SK-N-SH (cell line): ENCODE measurements around the gene OTUD6A. TPM values are rescaled to one million over a fixed set of nuclear protein-coding genes. Genes with fewer than 3 reads are reported as not detected.

Source experiments
- CTCF ChIA-PET: fragments of 300-600, 350-600 bp; formaldehyde crosslinking; extraction: SDS; loops from one replicate; lab custom pipeline; 2021; lab: Yijun Ruan, JAX
- POLR2A ChIA-PET: fragments of 350-600 bp; sonication (Branson Sonifier 250); formaldehyde crosslinking; extraction: SDS; loops from one replicate; lab custom pipeline; 2020; ENCODE audit warnings: antibody characterized with exemption, inconsistent platforms; lab: Yijun Ruan, JAX
- DNase-seq: peaks from one replicate; pipeline ENCODE4 v3.0.0; 2012
- H2AFZ ChIP-seq: fragments of 200-600 bp; sonication (generic); 2 replicates; pipeline ENCODE4 v1.8.1; 2016; ENCODE audit warnings: antibody characterized with exemption, mild to moderate bottlenecking, low read depth
- H3F3A ChIP-seq: fragments of 200-600 bp; sonication (generic); replicated peaks from 2 replicates; pipeline ENCODE3; 2016; ENCODE audit warnings: antibody characterized with exemption, mild to moderate bottlenecking; ENCODE audit not compliant: insufficient read depth
- H3K27ac ChIP-seq, 2 experiments: fragments of 200-500 bp in 1 of 2; fragments of 200-600 bp in 1 of 2; sonication (Bioruptor generic) in 1 of 2; sonication (generic), shearing (Covaris generic) in 1 of 2; 2 replicates each; pipeline versions ENCODE4 v1.5.1 to v1.6.1; 2014 to 2016; ENCODE audit warnings: low read depth in 2 of 2, inconsistent platforms in 1 of 2, low read length in 1 of 2, mild to moderate bottlenecking in 1 of 2, mixed read lengths in 1 of 2
- H3K27me3 ChIP-seq: fragments of 200-600 bp; sonication (generic), shearing (Covaris generic); 2 replicates; pipeline ENCODE4 v1.6.1; 2016; ENCODE audit warnings: mixed run types; ENCODE audit not compliant: insufficient read depth
- H3K36me3 ChIP-seq, 2 experiments: fragments of 200-500 bp in 1 of 2; fragments of 200-600 bp in 1 of 2; sonication (Bioruptor generic) in 1 of 2; sonication (generic) in 1 of 2; replicated peaks in 1 of 2; 2 replicates each; pipeline versions ENCODE3 to v1.5.1; 2014 to 2016; ENCODE audit warnings: low read length in 1 of 2, mild to moderate bottlenecking in 1 of 2; ENCODE audit not compliant: insufficient read depth in 2 of 2, control insufficient read depth in 1 of 2
- H3K4me1 ChIP-seq, 2 experiments: fragments of 200-500 bp in 1 of 2; fragments of 200-600 bp in 1 of 2; sonication (Bioruptor generic) in 1 of 2; sonication (generic), shearing (Covaris generic) in 1 of 2; 2 replicates each; pipeline versions ENCODE4 v1.5.1 to v1.6.1; 2014 to 2016; ENCODE audit warnings: low read depth in 1 of 2, low read length in 1 of 2, mixed run types in 1 of 2; ENCODE audit not compliant: insufficient read depth in 2 of 2, control insufficient read depth in 1 of 2
- H3K4me2 ChIP-seq: fragments of 200-600 bp; sonication (generic), shearing (Covaris generic); 2 replicates; pipeline ENCODE4 v1.6.1; 2017; ENCODE audit warnings: mixed run types
- H3K4me3 ChIP-seq, 2 experiments: fragments of 200-500 bp in 1 of 2; fragments of 200-600 bp in 1 of 2; sonication (Bioruptor generic) in 1 of 2; sonication (generic), shearing (Covaris generic) in 1 of 2; 2 replicates each; pipeline versions ENCODE4 v1.5.1 to v1.8.1; 2014 to 2016; ENCODE audit warnings: low read depth in 2 of 2, inconsistent platforms in 1 of 2, low read length in 1 of 2, mild to moderate bottlenecking in 1 of 2, mixed read lengths in 1 of 2, moderate library complexity in 1 of 2
- H3K79me2 ChIP-seq: fragments of 200-600 bp; sonication (generic); 2 replicates; pipeline ENCODE4 v1.8.1; 2017; ENCODE audit warnings: mild to moderate bottlenecking; ENCODE audit not compliant: insufficient read depth
- H3K9ac ChIP-seq: fragments of 200-600 bp; sonication (generic); 2 replicates; pipeline ENCODE4 v1.6.1; 2017; ENCODE audit warnings: mixed run types
- H3K9me2 ChIP-seq: fragments of 200-600 bp; sonication (generic); 2 replicates; pipeline ENCODE4 v1.6.1; 2017; ENCODE audit warnings: mixed run types
- H3K9me3 ChIP-seq: fragments of 200-600 bp; sonication (generic); 2 replicates; pipeline ENCODE4 v1.6.1; 2017; ENCODE audit warnings: mixed run types, mild to moderate bottlenecking, moderate library complexity
- H4K20me1 ChIP-seq: fragments of 200-600 bp; sonication (generic); 2 replicates; pipeline ENCODE4 v1.6.1; 2017; ENCODE audit warnings: mild to moderate bottlenecking, mixed run types; ENCODE audit not compliant: insufficient read depth
- ELF1 ChIP-seq: IDR thresholded peaks from 2 replicates; pipeline ENCODE4 v1.4.0; 2012
- EP300 ChIP-seq, 2 experiments: IDR thresholded peaks; 2 replicates each; pipeline versions ENCODE4 v1.4.0 to v1.6.1; 2012; ENCODE audit warnings: borderline replicate concordance in 1 of 2, low read depth in 1 of 2, low read length in 1 of 2
- GABPA ChIP-seq: IDR thresholded peaks from 2 replicates; pipeline ENCODE4 v1.4.0; 2012; ENCODE audit warnings: low read depth, mild to moderate bottlenecking
- MEF2A ChIP-seq: IDR thresholded peaks from 2 replicates; pipeline ENCODE4 v1.4.0; 2012; ENCODE audit warnings: low read depth, borderline replicate concordance
- MXI1 ChIP-seq: IDR thresholded peaks from 2 replicates; pipeline ENCODE4 v1.6.1; 2012; ENCODE audit warnings: mild to moderate bottlenecking, low read depth, low read length, improper control_type of control experiment
- NFIC ChIP-seq: IDR thresholded peaks from 2 replicates; pipeline ENCODE4 v1.4.0; 2012; ENCODE audit warnings: borderline replicate concordance
- NRF1 ChIP-seq: IDR thresholded peaks from 2 replicates; pipeline ENCODE4 v1.6.1; 2012; ENCODE audit warnings: low read depth, mild to moderate bottlenecking, low read length
- POLR2AphosphoS5 ChIP-seq: IDR thresholded peaks from 2 replicates; pipeline ENCODE4 v1.6.1; 2012; ENCODE audit warnings: low read depth, low read length
- RAD21 ChIP-seq: IDR thresholded peaks from 2 replicates; pipeline ENCODE4 v1.6.1; 2012; ENCODE audit warnings: mild to moderate bottlenecking, low read length
- RCOR1 ChIP-seq: fragments of 150-350 bp; IDR thresholded peaks from 2 replicates; pipeline ENCODE4 v1.6.1; 2017; ENCODE audit warnings: antibody characterized with exemption, low read length
- RXRA ChIP-seq: IDR thresholded peaks from 2 replicates; pipeline ENCODE4 v1.4.0; 2012; ENCODE audit warnings: low read depth, mild to moderate bottlenecking, borderline replicate concordance
- SIN3A ChIP-seq: IDR thresholded peaks from 2 replicates; pipeline ENCODE4 v1.6.1; 2012; ENCODE audit warnings: low read depth, mild to moderate bottlenecking, low read length, moderate library complexity, borderline replicate concordance
- SMC3 ChIP-seq: IDR thresholded peaks from 2 replicates; pipeline ENCODE4 v1.6.1; 2012; ENCODE audit warnings: low read depth, low read length, improper control_type of control experiment
- TAF1 ChIP-seq: IDR thresholded peaks from 2 replicates; pipeline ENCODE4 v1.6.1; 2012; ENCODE audit warnings: low read depth, mild to moderate bottlenecking, low read length, moderate library complexity, borderline replicate concordance
- TEAD4 ChIP-seq: IDR thresholded peaks from 2 replicates; pipeline ENCODE4 v1.4.0; 2012; ENCODE audit warnings: mild to moderate bottlenecking, borderline replicate concordance; ENCODE audit not compliant: insufficient read depth
- YY1 ChIP-seq: IDR thresholded peaks from 2 replicates; pipeline ENCODE4 v1.4.0; 2012; ENCODE audit warnings: low read depth, mild to moderate bottlenecking
- WGBS: methylation state at CpG from one replicate; pipeline ENCODE4 v1.1.6; 2017; ENCODE audit warnings: low lambda C conversion rate; 5-methylcytosine and 5-hydroxymethylcytosine counted together
- polyA plus RNA-seq, 3 experiments: library from polyadenylated mRNA; depleted of rRNA; stranded (reverse); fragments of >200 nt; gene quantifications; 2 replicates each; pipeline ENCODE4 v1.2.3, GENCODE V29; 2012
- TF ChIP-seq, protein P1 (sequence below): IDR thresholded peaks from 2 replicates; pipeline ENCODE4 v1.4.0; 2012; ENCODE audit warnings: low read depth
- TF ChIP-seq, protein P2 (sequence below): fragments of 200-600 bp; sonication (generic); IDR thresholded peaks from 2 replicates; pipeline ENCODE4 v1.6.1; 2017; ENCODE audit warnings: antibody characterized with exemption, mild to moderate bottlenecking, moderate library complexity
- TF ChIP-seq, protein P3 (sequence below): fragments of 150-350 bp; IDR thresholded peaks from 2 replicates; pipeline ENCODE4 v1.6.1; 2016; ENCODE audit warnings: mild to moderate bottlenecking, low read depth, low read length
- TF ChIP-seq, protein P4 (sequence below): IDR thresholded peaks from 2 replicates; pipeline ENCODE4; 2012

Gene OTUD6A
- polyA plus RNA-seq, 1 of the 3 experiments (the other 2 are of a cell fraction): not detected

DNA sequence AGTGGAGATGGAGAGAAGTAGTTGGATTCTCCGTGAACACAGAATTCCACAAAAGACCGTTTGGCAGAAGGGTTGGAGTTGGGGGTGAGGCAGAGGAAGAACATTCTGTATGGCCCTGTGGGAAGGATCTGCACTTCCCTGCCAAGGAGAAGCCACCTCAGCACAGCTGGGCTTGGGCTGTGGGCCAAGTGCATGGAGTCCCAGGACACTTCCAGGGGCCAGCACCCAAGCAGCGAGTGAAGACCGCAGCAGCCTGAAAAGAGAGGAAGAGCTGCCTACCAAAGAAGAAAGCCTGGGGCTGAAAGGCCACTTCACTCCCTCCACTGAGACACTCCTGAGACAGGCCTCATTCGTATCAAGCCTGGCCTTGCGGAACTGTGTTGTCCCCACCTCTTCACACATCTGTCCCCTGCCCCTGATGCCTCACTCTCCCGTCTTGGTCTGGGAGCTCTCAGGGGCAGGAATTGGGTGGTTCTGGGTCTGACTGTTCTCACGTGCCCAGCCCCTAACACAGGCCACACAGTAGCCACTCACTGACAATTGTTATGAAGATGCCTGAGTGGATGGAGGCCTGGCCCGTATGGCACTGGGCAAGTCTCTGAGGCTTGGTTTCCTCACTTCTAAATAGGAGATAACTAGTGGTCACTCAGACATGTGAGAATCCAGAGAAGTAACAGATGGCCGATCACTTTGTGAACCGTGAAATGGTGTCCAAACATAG, 9.2 kb upstream of the OTUD6A start:
- DNase-seq: no peak
- Histone ChIP-seq H3K9me2 (no peaks in the 10 kb centered on the region), H3K9ac (no peak overlapping the region), H3K79me2 (no peaks in the 10 kb centered on the region), H3K36me3 (no peaks in the 10 kb centered on the region), H3K27ac (no peak overlapping the region), H4K20me1 (no peaks in the 10 kb centered on the region), H3K9me3 (no peaks in the 10 kb centered on the region), H3K4me3 (no peak overlapping the region), H3K4me2 (no peak overlapping the region), H2AFZ (no peak overlapping the region), H3K4me1 (no peaks in the 10 kb centered on the region), H3K27me3 (no peaks in the 10 kb centered on the region; the same call in 1 of the 2 replicates), H3F3A (no peaks in the 10 kb centered on the region)
- TF ChIP-seq POLR2AphosphoS5: no peak
- TF ChIP-seq, protein P1, sequence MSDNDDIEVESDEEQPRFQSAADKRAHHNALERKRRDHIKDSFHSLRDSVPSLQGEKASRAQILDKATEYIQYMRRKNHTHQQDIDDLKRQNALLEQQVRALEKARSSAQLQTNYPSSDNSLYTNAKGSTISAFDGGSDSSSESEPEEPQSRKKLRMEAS: no peak
- TF ChIP-seq, protein P2, sequence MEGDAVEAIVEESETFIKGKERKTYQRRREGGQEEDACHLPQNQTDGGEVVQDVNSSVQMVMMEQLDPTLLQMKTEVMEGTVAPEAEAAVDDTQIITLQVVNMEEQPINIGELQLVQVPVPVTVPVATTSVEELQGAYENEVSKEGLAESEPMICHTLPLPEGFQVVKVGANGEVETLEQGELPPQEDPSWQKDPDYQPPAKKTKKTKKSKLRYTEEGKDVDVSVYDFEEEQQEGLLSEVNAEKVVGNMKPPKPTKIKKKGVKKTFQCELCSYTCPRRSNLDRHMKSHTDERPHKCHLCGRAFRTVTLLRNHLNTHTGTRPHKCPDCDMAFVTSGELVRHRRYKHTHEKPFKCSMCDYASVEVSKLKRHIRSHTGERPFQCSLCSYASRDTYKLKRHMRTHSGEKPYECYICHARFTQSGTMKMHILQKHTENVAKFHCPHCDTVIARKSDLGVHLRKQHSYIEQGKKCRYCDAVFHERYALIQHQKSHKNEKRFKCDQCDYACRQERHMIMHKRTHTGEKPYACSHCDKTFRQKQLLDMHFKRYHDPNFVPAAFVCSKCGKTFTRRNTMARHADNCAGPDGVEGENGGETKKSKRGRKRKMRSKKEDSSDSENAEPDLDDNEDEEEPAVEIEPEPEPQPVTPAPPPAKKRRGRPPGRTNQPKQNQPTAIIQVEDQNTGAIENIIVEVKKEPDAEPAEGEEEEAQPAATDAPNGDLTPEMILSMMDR: no peak
- TF ChIP-seq SMC3: no peak
- TF ChIP-seq TAF1: no peak
- TF ChIP-seq, protein P3, sequence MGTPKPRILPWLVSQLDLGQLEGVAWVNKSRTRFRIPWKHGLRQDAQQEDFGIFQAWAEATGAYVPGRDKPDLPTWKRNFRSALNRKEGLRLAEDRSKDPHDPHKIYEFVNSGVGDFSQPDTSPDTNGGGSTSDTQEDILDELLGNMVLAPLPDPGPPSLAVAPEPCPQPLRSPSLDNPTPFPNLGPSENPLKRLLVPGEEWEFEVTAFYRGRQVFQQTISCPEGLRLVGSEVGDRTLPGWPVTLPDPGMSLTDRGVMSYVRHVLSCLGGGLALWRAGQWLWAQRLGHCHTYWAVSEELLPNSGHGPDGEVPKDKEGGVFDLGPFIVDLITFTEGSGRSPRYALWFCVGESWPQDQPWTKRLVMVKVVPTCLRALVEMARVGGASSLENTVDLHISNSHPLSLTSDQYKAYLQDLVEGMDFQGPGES: no peak
- TF ChIP-seq NRF1: no peak
- no peak for TF ChIP-seq RAD21
- no peak for TF ChIP-seq SIN3A
- TF ChIP-seq MEF2A: no peak
- no peak for TF ChIP-seq GABPA
- no peak for TF ChIP-seq YY1
- TF ChIP-seq MXI1: no peak
- TF ChIP-seq RXRA: no peak
- TF ChIP-seq, protein P4, sequence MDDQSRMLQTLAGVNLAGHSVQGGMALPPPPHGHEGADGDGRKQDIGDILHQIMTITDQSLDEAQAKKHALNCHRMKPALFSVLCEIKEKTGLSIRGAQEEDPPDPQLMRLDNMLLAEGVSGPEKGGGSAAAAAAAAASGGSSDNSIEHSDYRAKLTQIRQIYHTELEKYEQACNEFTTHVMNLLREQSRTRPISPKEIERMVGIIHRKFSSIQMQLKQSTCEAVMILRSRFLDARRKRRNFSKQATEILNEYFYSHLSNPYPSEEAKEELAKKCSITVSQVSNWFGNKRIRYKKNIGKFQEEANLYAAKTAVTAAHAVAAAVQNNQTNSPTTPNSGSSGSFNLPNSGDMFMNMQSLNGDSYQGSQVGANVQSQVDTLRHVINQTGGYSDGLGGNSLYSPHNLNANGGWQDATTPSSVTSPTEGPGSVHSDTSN: no peak
- no peak for TF ChIP-seq RCOR1
- TF ChIP-seq NFIC: no peak
- no peak for TF ChIP-seq EP300 (IDR thresholded peaks at IDR 0.05; ENCODE audit: borderline replicate concordance in 1 of 2, low read depth in 1 of 2, low read length in 1 of 2)
- no peak for TF ChIP-seq TEAD4
- TF ChIP-seq ELF1: no peak
- POLR2A ChIA-PET: no interaction called here
- CTCF ChIA-PET: interaction anchor here (0.6 to 1.5 kb wide), 2 partner anchors 12 to 23 kb away, joined by 3 to 5 read pairs; no protein-coding TSS in a partner anchor
- WGBS: 41% methylated on average over 11 of the region's 11 CpGs
